WTC11 (cell line): ENCODE measurements around the gene ARHGAP10. TPM values are rescaled to one million over a fixed set of nuclear protein-coding genes. Genes with fewer than 3 reads are reported as not detected.

ENCODE experiments used
- ATAC-seq: fragments of 200-7000 bp; cut with Tn5 transposase; 2 replicates; pipeline ENCODE4 v1.10.0; 2021; ENCODE audit warnings: mild to moderate bottlenecking, moderate library complexity
- CTCF ChIA-PET: fragments of 300-600 bp; sonication (Branson Sonifier 250); formaldehyde crosslinking; loops from one replicate; lab custom pipeline; 2021; ENCODE audit warnings: antibody characterized with exemption; lab: Charles Lee
- POLR2A ChIA-PET: fragments of 350-600 bp; sonication (Branson Sonifier 250); formaldehyde crosslinking; loops from one replicate; lab custom pipeline; 2021; ENCODE audit warnings: antibody characterized with exemption; lab: Charles Lee
- DNase-seq: peaks from one replicate; pipeline ENCODE4 v3.0.0; 2021; ENCODE audit warnings: low spot score
- H3K27ac Mint-ChIP-seq: 2 replicates; pipeline ENCODE4 v1.8.0; 2021; ENCODE audit warnings: mixed read lengths
- H3K27me3 Mint-ChIP-seq: 2 replicates; pipeline ENCODE4 v1.8.0; 2021; ENCODE audit warnings: low read depth, mild to moderate bottlenecking, moderate library complexity, mixed read lengths
- H3K36me3 Mint-ChIP-seq: 2 replicates; pipeline ENCODE4 v1.8.0; 2021; ENCODE audit warnings: mixed read lengths
- H3K4me1 Mint-ChIP-seq: 2 replicates; pipeline ENCODE4 v1.8.0; 2022; ENCODE audit warnings: mixed read lengths
- H3K4me3 Mint-ChIP-seq: 2 replicates; pipeline ENCODE4 v1.8.0; 2021; ENCODE audit warnings: mild to moderate bottlenecking, moderate library complexity, mixed read lengths
- H3K9me3 Mint-ChIP-seq: 2 replicates; pipeline ENCODE4 v1.8.0; 2021; ENCODE audit warnings: mixed read lengths
- ATF2 ChIP-seq: sonication (generic); formaldehyde crosslinking; IDR thresholded peaks from 2 replicates; pipeline ENCODE4 v1.8.1; 2022; ENCODE audit warnings: low read depth, missing genetic modification reagents, borderline replicate concordance
- CREB1 ChIP-seq: sonication (generic); formaldehyde crosslinking; IDR thresholded peaks from 2 replicates; pipeline ENCODE4 v1.8.0; 2023; ENCODE audit warnings: mild to moderate bottlenecking, missing genetic modification reagents
- FOXK1 ChIP-seq: sonication (generic); formaldehyde crosslinking; IDR thresholded peaks from 2 replicates; pipeline ENCODE4 v1.8.0; 2022; ENCODE audit warnings: mild to moderate bottlenecking, moderate library complexity, missing genetic modification reagents
- MYBL2 ChIP-seq: sonication (generic); formaldehyde crosslinking; IDR thresholded peaks from 2 replicates; pipeline ENCODE4 v1.8.1; 2023; ENCODE audit warnings: mild to moderate bottlenecking, moderate library complexity, missing genetic modification reagents
- NFYB ChIP-seq: sonication (generic); formaldehyde crosslinking; conservative IDR thresholded peaks from 2 replicates; pipeline ENCODE4 v1.8.0; 2022; ENCODE audit warnings: low read depth, missing genetic modification reagents
- NR2C2 ChIP-seq: sonication (generic); formaldehyde crosslinking; IDR thresholded peaks from 2 replicates; pipeline ENCODE4 v1.8.0; 2022; ENCODE audit warnings: mild to moderate bottlenecking, missing genetic modification reagents
- PRDM15 ChIP-seq: sonication (generic); formaldehyde crosslinking; IDR thresholded peaks from 2 replicates; pipeline ENCODE4 v1.8.0; 2022; ENCODE audit warnings: missing genetic modification reagents
- SMAD3 ChIP-seq: sonication (generic); formaldehyde crosslinking; IDR thresholded peaks from 2 replicates; pipeline ENCODE4 v1.8.0; 2022; ENCODE audit warnings: missing genetic modification reagents, mild to moderate bottlenecking, borderline replicate concordance
- TEAD4 ChIP-seq: sonication (generic); formaldehyde crosslinking; IDR thresholded peaks from 2 replicates; pipeline ENCODE4 v1.8.0; 2022; ENCODE audit warnings: mild to moderate bottlenecking, missing genetic modification reagents
- ZNF121 ChIP-seq: sonication (generic); formaldehyde crosslinking; IDR thresholded peaks from 2 replicates; pipeline ENCODE4 v1.8.0; 2023; ENCODE audit warnings: missing genetic modification reagents
- ZNF281 ChIP-seq: sonication (generic); formaldehyde crosslinking; IDR thresholded peaks from 2 replicates; pipeline ENCODE4 v1.8.0; 2023; ENCODE audit warnings: mild to moderate bottlenecking, missing genetic modification reagents
- ZNF317 ChIP-seq: sonication (generic); formaldehyde crosslinking; IDR thresholded peaks from 2 replicates; pipeline ENCODE4 v1.8.1; 2023; ENCODE audit warnings: low read depth, mild to moderate bottlenecking, moderate library complexity, missing genetic modification reagents, borderline replicate concordance
- total RNA-seq: library from RNA; stranded (reverse); gene quantifications from 3 replicates; pipeline ENCODE4 v1.2.3, GENCODE V29; 2021
- TF ChIP-seq, protein P1 (sequence below): fragments of 200-600 bp; IDR thresholded peaks from 2 replicates; pipeline ENCODE4 v1.8.0; 2022; ENCODE audit warnings: antibody characterized with exemption

Gene ARHGAP10
- total RNA-seq, 1 experiment from 2014 or later: 9.6 TPM

DNA sequence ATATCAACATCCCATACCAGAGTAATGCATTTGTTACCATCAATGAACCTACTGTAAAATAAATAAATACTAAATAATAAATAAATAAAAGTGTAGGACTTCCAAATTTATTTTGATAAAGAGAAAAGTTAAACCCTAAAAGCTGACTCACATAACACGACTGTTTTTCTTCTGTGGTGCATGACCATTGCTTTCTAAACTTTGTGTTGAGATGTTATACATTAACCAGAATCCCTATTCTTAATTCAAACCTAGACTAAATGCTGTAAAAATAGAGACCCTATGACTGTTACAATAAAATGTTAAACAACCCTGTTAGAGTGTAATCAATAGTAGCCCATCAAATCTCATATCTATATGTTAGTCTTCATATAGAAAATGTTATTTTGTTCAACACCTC lies 27.0 kb upstream of the ARHGAP10 start:
- DNase-seq (no peak), ATAC-seq (no peak)
- H3K4me1 Mint-ChIP-seq: peaks cover 10% of the 10 kb centered on the region
- no peak for TF ChIP-seq PRDM15
- TF ChIP-seq FOXK1: no peak
- TF ChIP-seq ATF2: no peak
- TF ChIP-seq ZNF281 (CRISPR knock-in tag): no peak
- no peak for TF ChIP-seq NR2C2
- TF ChIP-seq MYBL2 (CRISPR knock-in tag): no peak
- no peak overlapping the region for H3K27ac Mint-ChIP-seq
- POLR2A ChIA-PET: no interaction called here
- CTCF ChIA-PET: interaction anchor here (2.0 kb wide), 1 partner anchor 162 kb away, joined by 9 read pairs; no protein-coding TSS in a partner anchor
- no peaks in the 10 kb centered on the region; the same call in 1 of the 2 replicates for H3K27me3 Mint-ChIP-seq
- H3K4me3 Mint-ChIP-seq: no peak overlapping the region
- H3K36me3 Mint-ChIP-seq: no peaks in the 10 kb centered on the region
- H3K9me3 Mint-ChIP-seq: 0 out of 2 replicates have a peak, but pooled peaks cover 10% of the 10 kb centered on the region

- ChIA-PET POLR2A (no interaction called here), CTCF (interaction anchor here (1.1 to 1.4 kb wide), 2 partner anchors 24 to 159 kb away, joined by 3 to 8 read pairs; no protein-coding TSS in a partner anchor)
- DNase-seq: peak; percentile 38
- Mint-ChIP-seq H3K27me3 (no peaks in the 10 kb centered on the region), H3K27ac (no peak overlapping the region), H3K9me3 (0 out of 2 replicates have a peak, but pooled peaks cover 3% of the 10 kb centered on the region), H3K36me3 (no peaks in the 10 kb centered on the region), H3K4me1 (peaks cover 10% of the 10 kb centered on the region), H3K4me3 (no peak overlapping the region)
- ATAC-seq: peak; percentile 73
- no peak for TF ChIP-seq TEAD4 (CRISPR knock-in tag)
- no peak for TF ChIP-seq ZNF121 (CRISPR knock-in tag)
- TF ChIP-seq ZNF317: no peak
- no peak for TF ChIP-seq SMAD3
- TF ChIP-seq NFYB (CRISPR knock-in tag): no peak
- no peak for TF ChIP-seq CREB1 (CRISPR knock-in tag)
- TF ChIP-seq, protein P1, sequence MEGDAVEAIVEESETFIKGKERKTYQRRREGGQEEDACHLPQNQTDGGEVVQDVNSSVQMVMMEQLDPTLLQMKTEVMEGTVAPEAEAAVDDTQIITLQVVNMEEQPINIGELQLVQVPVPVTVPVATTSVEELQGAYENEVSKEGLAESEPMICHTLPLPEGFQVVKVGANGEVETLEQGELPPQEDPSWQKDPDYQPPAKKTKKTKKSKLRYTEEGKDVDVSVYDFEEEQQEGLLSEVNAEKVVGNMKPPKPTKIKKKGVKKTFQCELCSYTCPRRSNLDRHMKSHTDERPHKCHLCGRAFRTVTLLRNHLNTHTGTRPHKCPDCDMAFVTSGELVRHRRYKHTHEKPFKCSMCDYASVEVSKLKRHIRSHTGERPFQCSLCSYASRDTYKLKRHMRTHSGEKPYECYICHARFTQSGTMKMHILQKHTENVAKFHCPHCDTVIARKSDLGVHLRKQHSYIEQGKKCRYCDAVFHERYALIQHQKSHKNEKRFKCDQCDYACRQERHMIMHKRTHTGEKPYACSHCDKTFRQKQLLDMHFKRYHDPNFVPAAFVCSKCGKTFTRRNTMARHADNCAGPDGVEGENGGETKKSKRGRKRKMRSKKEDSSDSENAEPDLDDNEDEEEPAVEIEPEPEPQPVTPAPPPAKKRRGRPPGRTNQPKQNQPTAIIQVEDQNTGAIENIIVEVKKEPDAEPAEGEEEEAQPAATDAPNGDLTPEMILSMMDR: peak; percentile 73
Observed at GRCh38 chr4:147707892-147708672, 23.8 kb upstream of the ARHGAP10 start.
